GM23338 (cell line): ENCODE results near the gene TRIM45. TPM values are rescaled to one million over a fixed set of nuclear protein-coding genes. Genes with fewer than 3 reads are reported as not detected.

ENCODE experiments used
- ATAC-seq: fragments of 200-7000 bp; cut with Tn5 transposase; 3 replicates; pipeline ENCODE4 v1.9.1; 2020
- DNase-seq: peaks from one replicate; pipeline ENCODE4 v3.0.0-alpha.2; 2015; ENCODE audit warnings: low spot score
- H2AFZ ChIP-seq: fragments of 200-600 bp; sonication (generic); 2 replicates; pipeline ENCODE4 v1.8.0; 2016; ENCODE audit warnings: antibody characterized with exemption, mild to moderate bottlenecking, moderate library complexity
- H3F3A ChIP-seq: fragments of 200-600 bp; sonication (generic); replicated peaks from 2 replicates; pipeline ENCODE4 v1.8.0; 2017; ENCODE audit warnings: antibody characterized with exemption, mixed run types, low read depth
- H3K27ac ChIP-seq: fragments of 200-600 bp; sonication (generic); 2 replicates; pipeline ENCODE4 v1.6.1; 2016; ENCODE audit warnings: low read depth
- H3K27me3 ChIP-seq: fragments of 200-600 bp; sonication (generic); 2 replicates; pipeline ENCODE4 v1.8.0; 2016; ENCODE audit warnings: mild to moderate bottlenecking, mixed run types, moderate library complexity; ENCODE audit not compliant: insufficient read depth
- H3K36me3 ChIP-seq: fragments of 200-600 bp; sonication (generic); 2 replicates; pipeline ENCODE4 v1.8.0; 2016; ENCODE audit warnings: mild to moderate bottlenecking; ENCODE audit not compliant: insufficient read depth
- H3K4me1 ChIP-seq: fragments of 200-600 bp; sonication (generic); 2 replicates; pipeline ENCODE4 v1.8.0; 2016; ENCODE audit warnings: mild to moderate bottlenecking, moderate library complexity; ENCODE audit not compliant: insufficient read depth
- H3K4me2 ChIP-seq: fragments of 200-600 bp; sonication (generic); 2 replicates; pipeline ENCODE4 v1.7.1; 2017; ENCODE audit warnings: mixed run types
- H3K4me3 ChIP-seq: fragments of 200-600 bp; sonication (generic); 2 replicates; pipeline ENCODE4 v1.6.1; 2016; ENCODE audit warnings: mixed run types
- H3K79me2 ChIP-seq: fragments of 200-600 bp; sonication (generic); replicated peaks from 2 replicates; pipeline ENCODE4 v1.8.0; 2017; ENCODE audit warnings: mild to moderate bottlenecking; ENCODE audit not compliant: insufficient read depth
- H3K9me2 ChIP-seq: fragments of 200-600 bp; sonication (generic); 2 replicates; pipeline ENCODE4 v1.8.0; 2017; ENCODE audit not compliant: insufficient read depth
- H4K20me1 ChIP-seq: fragments of 200-600 bp; sonication (generic); replicated peaks from 2 replicates; pipeline ENCODE4 v1.8.0; 2017; ENCODE audit warnings: mild to moderate bottlenecking; ENCODE audit not compliant: insufficient read depth
- H3K27ac Mint-ChIP-seq: 2 replicates; pipeline ENCODE4 v1.8.0; 2020; ENCODE audit warnings: inconsistent platforms, mild to moderate bottlenecking, moderate library complexity, mixed read lengths
- H3K27me3 Mint-ChIP-seq: 3 replicates; pipeline ENCODE4 v1.8.0; 2022; ENCODE audit warnings: low read depth, mild to moderate bottlenecking, moderate library complexity, mixed read lengths, inconsistent platforms; ENCODE audit not compliant: insufficient read depth, poor library complexity
- H3K36me3 Mint-ChIP-seq: 3 replicates; pipeline ENCODE4 v1.8.0; 2021; ENCODE audit warnings: low read depth, mild to moderate bottlenecking, inconsistent platforms, moderate library complexity, mixed read lengths
- H3K4me1 Mint-ChIP-seq: 3 replicates; pipeline ENCODE4 v1.8.0; 2020; ENCODE audit warnings: mild to moderate bottlenecking, inconsistent platforms, mixed read lengths
- H3K4me3 Mint-ChIP-seq: 3 replicates; pipeline ENCODE4 v1.8.0; 2021; ENCODE audit warnings: moderate library complexity, mild to moderate bottlenecking, inconsistent platforms, mixed read lengths
- H3K9me3 Mint-ChIP-seq: 3 replicates; pipeline ENCODE4 v1.8.0; 2020; ENCODE audit warnings: moderate library complexity, mild to moderate bottlenecking, inconsistent platforms, mixed read lengths
- CREB1 ChIP-seq: fragments of 250-450 bp; sonication (Bioruptor Pico); IDR thresholded peaks from 2 replicates; pipeline ENCODE4 v1.5.0; 2020; ENCODE audit warnings: low read depth, mild to moderate bottlenecking, moderate library complexity
- CTCF ChIP-seq, 2 experiments: fragments of 200-600 bp in 1 of 2; sonication (generic) in 1 of 2; conservative IDR thresholded peaks; 2 replicates each; pipeline versions ENCODE4 v1.5.1 to v1.6.1; 2016 to 2017; ENCODE audit warnings: antibody characterized with exemption in 2 of 2, low read depth in 2 of 2, mild to moderate bottlenecking in 2 of 2, moderate library complexity in 1 of 2
- ETS1 ChIP-seq: IDR thresholded peaks from 2 replicates; pipeline ENCODE4 v1.6.1; 2016; ENCODE audit warnings: antibody characterized with exemption
- EZH2 ChIP-seq: fragments of 200-600 bp; sonication (generic); IDR thresholded peaks from one replicate; pipeline ENCODE4 v1.8.0; 2017; ENCODE audit warnings: antibody characterized with exemption, mild to moderate bottlenecking, low read depth; ENCODE audit not compliant: unreplicated experiment
- EZH2phosphoT487 ChIP-seq: fragments of 200-600 bp; sonication (generic); IDR thresholded peaks from one replicate; pipeline ENCODE4 v1.8.1; 2018; ENCODE audit warnings: antibody characterized with exemption; ENCODE audit not compliant: unreplicated experiment
- REST ChIP-seq: IDR thresholded peaks from one replicate; pipeline ENCODE4 v1.6.1; 2018; ENCODE audit warnings: antibody characterized with exemption; ENCODE audit not compliant: unreplicated experiment
- STAT1 ChIP-seq: IDR thresholded peaks from one replicate; pipeline ENCODE4 v1.6.1; 2016; ENCODE audit warnings: antibody characterized with exemption; ENCODE audit not compliant: unreplicated experiment
- ZNF114 ChIP-seq: fragments of 250-450 bp; sonication (Bioruptor Pico); IDR thresholded peaks from 2 replicates; pipeline ENCODE4 v1.5.0; 2020; ENCODE audit warnings: mild to moderate bottlenecking, moderate library complexity
- ZNF462 ChIP-seq: fragments of 250-450 bp; sonication (Bioruptor Pico); IDR thresholded peaks from 2 replicates; pipeline ENCODE4 v1.5.0; 2020; ENCODE audit warnings: mild to moderate bottlenecking, moderate library complexity
- polyA plus RNA-seq: library from polyadenylated mRNA; unstranded; fragments of >200 nt; fragmentation: Nextera tagmentation; extraction: Ambion mirVana; gene quantifications from 2 replicates; pipeline ENCODE4 v1.2.1, GENCODE V29; 2016
- total RNA-seq: library from RNA; depleted of rRNA; stranded (reverse); fragments of >200 nt; shearing (Covaris generic); gene quantifications from 2 replicates; pipeline ENCODE4 v1.2.3, GENCODE V29; 2014

The TRIM45 gene
- total and polyA plus RNA-seq, 2 experiments from 2014 or later = 8.8 to 15.0 TPM

- Histone ChIP-seq H3K9me2 (no peaks in the 10 kb centered on the region), H4K20me1 (peaks cover 10% of the 10 kb centered on the region; the same call in 1 of the 2 replicates), H3K27ac (no peak overlapping the region), H3K27me3 (no peaks in the 10 kb centered on the region), H3K4me3 (no peak overlapping the region), H3K4me1 (peaks cover 4% of the 10 kb centered on the region; the same call in 1 of the 2 replicates), H3F3A (0 out of 2 replicates have a peak, but pooled peaks cover 3% of the 10 kb centered on the region), H2AFZ (no peak overlapping the region), H3K4me2 (no peak overlapping the region), H3K36me3 (peaks cover 89% of the 10 kb centered on the region), H3K79me2 (no peaks in the 10 kb centered on the region)
- Mint-ChIP-seq H3K4me1 (peaks cover 8% of the 10 kb centered on the region), H3K9me3 (no peaks in the 10 kb centered on the region), H3K4me3 (no peak overlapping the region), H3K36me3 (peaks cover 88% of the 10 kb centered on the region), H3K27me3 (no peaks in the 10 kb centered on the region), H3K27ac (no peak overlapping the region)
- DNase-seq (no peak), ATAC-seq (no peak)
- no peak for TF ChIP-seq ZNF462 (CRISPR knock-in tag)
- no peak for TF ChIP-seq STAT1
- TF ChIP-seq CREB1 = no peak
- TF ChIP-seq ETS1 = no peak
- no peak for TF ChIP-seq EZH2phosphoT487
- TF ChIP-seq REST = no peak
- TF ChIP-seq ZNF114 (CRISPR knock-in tag) = no peak
- no peak for TF ChIP-seq EZH2
- no peak for TF ChIP-seq CTCF (conservative IDR thresholded peaks at IDR 0.05; ENCODE audit: low read depth in 2 of 2)
Measured at GRCh38 chr1:117098287-117098890, 23.2 kb downstream of the TRIM45 start.
